ENCODE measurements around the gene CYSLTR2.

GRCh38 chr13:48644141-48644540, 9.6 kb upstream of the CYSLTR2 start:
- TF ChIP-seq CTCF (conservative IDR thresholded peaks at IDR 0.05; ENCODE audit: low read depth, low read length) (no peak), EZH2 (IDR thresholded peaks at IDR 0.05; ENCODE audit: low read length, unreplicated experiment) (no peak)

Data from PC-3 (cell line).